ENCODE measurements around the gene GTF3C6.

DNA sequence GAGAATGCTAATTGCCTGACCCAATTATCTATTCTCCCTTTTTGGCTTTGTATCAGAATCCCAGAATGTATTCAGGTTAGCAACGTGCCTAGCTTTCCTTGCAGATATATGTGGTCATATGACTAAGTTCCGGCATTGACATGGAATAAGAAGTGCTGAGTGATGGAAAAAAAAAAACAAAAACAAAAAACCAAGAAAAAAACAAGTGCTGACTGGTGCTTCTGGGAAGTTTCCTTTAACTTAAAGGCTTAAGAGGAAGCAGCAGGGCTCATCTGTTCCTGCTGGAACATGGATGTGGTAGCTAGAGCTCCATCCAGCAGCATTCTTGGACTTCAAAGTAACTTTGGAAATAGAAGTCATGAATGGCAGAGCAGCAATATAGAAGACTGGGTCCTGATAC, 13.0 kb downstream of the GTF3C6 start:
- no peak for TF ChIP-seq POLR2AphosphoS5 (IDR thresholded peaks at IDR 0.05; ENCODE audit: low read depth, low read length)
- no peak for TF ChIP-seq SIN3A (IDR thresholded peaks at IDR 0.05; ENCODE audit: borderline replicate concordance, insufficient read depth, low read length)
